Measurements from ENCODE around the gene TRABD2B. TPM values are rescaled to one million over a fixed set of nuclear protein-coding genes. Genes with fewer than 3 reads are reported as not detected.

TRABD2B gene
- polyA plus RNA-seq, 1 of the 3 experiments (the other 2 are of a cell fraction), result 0.03 TPM

DNA sequence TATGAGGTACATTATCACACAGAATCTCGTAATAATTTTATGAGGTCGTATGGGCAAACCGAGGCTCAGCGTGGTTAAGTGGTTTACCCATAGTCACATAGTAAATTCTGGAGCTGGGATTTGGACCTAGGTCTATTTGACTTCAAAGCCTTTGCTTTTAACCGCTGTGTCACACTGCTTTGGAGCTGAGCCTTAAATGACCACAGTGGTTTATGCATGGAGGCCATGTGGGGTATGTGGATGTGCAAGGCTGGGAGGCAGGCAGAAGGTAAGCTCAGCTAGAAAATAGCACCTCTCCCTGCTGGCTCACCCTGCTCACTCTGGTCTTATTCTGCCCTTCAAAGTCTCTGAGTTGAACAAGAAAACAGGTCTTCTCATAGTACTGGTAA, 269.5 kb downstream of the TRABD2B start:
- no peaks in the 10 kb centered on the region for H4K20me1 ChIP-seq (ENCODE audit: insufficient read depth)
- H3K79me2 ChIP-seq (ENCODE audit: insufficient read depth), result no peaks in the 10 kb centered on the region
- DNase-seq, result no peak
- no peak overlapping the region for H3K27ac ChIP-seq (ENCODE audit: low read depth in 2 of 2, low read length in 1 of 2)
- no peak overlapping the region for H3K4me2 ChIP-seq
- H2AFZ ChIP-seq (ENCODE audit: low read depth), result no peak overlapping the region
- H3K9me2 ChIP-seq, result no peaks in the 10 kb centered on the region
- CTCF ChIA-PET, result interaction anchor here (1.0 to 37.6 kb wide), 15 partner anchors 11 to 549 kb away, joined by 3 to 1422 read pairs (median 18); partner anchors contain the start of genes FOXD2, FOXE3 and TRABD2B
- no peak for TF ChIP-seq FOXM1 (IDR thresholded peaks at IDR 0.05; ENCODE audit: low read depth)
- TF ChIP-seq FOXJ3 (CRISPR knock-in tag; IDR thresholded peaks at IDR 0.05), result no peak
- TF ChIP-seq, protein P1, sequence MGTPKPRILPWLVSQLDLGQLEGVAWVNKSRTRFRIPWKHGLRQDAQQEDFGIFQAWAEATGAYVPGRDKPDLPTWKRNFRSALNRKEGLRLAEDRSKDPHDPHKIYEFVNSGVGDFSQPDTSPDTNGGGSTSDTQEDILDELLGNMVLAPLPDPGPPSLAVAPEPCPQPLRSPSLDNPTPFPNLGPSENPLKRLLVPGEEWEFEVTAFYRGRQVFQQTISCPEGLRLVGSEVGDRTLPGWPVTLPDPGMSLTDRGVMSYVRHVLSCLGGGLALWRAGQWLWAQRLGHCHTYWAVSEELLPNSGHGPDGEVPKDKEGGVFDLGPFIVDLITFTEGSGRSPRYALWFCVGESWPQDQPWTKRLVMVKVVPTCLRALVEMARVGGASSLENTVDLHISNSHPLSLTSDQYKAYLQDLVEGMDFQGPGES (IDR thresholded peaks at IDR 0.05; ENCODE audit: low read depth, low read length), result no peak
- TF ChIP-seq MXI1 (IDR thresholded peaks at IDR 0.05; ENCODE audit: low read depth, low read length), result no peak
- no peak for TF ChIP-seq EZH2phosphoT487 (IDR thresholded peaks at IDR 0.05; ENCODE audit: borderline replicate concordance, low read depth)
- TF ChIP-seq, protein P2, sequence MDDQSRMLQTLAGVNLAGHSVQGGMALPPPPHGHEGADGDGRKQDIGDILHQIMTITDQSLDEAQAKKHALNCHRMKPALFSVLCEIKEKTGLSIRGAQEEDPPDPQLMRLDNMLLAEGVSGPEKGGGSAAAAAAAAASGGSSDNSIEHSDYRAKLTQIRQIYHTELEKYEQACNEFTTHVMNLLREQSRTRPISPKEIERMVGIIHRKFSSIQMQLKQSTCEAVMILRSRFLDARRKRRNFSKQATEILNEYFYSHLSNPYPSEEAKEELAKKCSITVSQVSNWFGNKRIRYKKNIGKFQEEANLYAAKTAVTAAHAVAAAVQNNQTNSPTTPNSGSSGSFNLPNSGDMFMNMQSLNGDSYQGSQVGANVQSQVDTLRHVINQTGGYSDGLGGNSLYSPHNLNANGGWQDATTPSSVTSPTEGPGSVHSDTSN (IDR thresholded peaks at IDR 0.05), result no peak
- no peak for TF ChIP-seq ELF1 (IDR thresholded peaks at IDR 0.05)
- no peak for TF ChIP-seq RFX5 (IDR thresholded peaks at IDR 0.05; ENCODE audit: low read length)
- no peak for TF ChIP-seq SMC3 (IDR thresholded peaks at IDR 0.05; ENCODE audit: low read depth, low read length)
- no peak for TF ChIP-seq MEF2A (IDR thresholded peaks at IDR 0.05; ENCODE audit: borderline replicate concordance, low read depth)
- no peak for TF ChIP-seq NRF1 (IDR thresholded peaks at IDR 0.05; ENCODE audit: low read depth, low read length)
- TF ChIP-seq POLR2AphosphoS5 (IDR thresholded peaks at IDR 0.05; ENCODE audit: low read depth, low read length), result no peak
- no peak for TF ChIP-seq GATA2 (CRISPR knock-in tag; IDR thresholded peaks at IDR 0.05)
- TF ChIP-seq, protein P3, sequence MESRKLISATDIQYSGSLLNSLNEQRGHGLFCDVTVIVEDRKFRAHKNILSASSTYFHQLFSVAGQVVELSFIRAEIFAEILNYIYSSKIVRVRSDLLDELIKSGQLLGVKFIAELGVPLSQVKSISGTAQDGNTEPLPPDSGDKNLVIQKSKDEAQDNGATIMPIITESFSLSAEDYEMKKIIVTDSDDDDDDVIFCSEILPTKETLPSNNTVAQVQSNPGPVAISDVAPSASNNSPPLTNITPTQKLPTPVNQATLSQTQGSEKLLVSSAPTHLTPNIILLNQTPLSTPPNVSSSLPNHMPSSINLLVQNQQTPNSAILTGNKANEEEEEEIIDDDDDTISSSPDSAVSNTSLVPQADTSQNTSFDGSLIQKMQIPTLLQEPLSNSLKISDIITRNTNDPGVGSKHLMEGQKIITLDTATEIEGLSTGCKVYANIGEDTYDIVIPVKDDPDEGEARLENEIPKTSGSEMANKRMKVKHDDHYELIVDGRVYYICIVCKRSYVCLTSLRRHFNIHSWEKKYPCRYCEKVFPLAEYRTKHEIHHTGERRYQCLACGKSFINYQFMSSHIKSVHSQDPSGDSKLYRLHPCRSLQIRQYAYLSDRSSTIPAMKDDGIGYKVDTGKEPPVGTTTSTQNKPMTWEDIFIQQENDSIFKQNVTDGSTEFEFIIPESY (IDR thresholded peaks at IDR 0.05; ENCODE audit: borderline replicate concordance, low read depth), result no peak
- peaks cover 25% of the 10 kb centered on the region for H3K27me3 ChIP-seq (ENCODE audit: insufficient read depth)
- POLR2A ChIA-PET, result no interaction called here
- no peaks in the 10 kb centered on the region for H3F3A ChIP-seq (replicated peaks; ENCODE audit: insufficient read depth)
- peaks cover 0 to 9% of the 10 kb centered on the region in 2 experiments; a peak in 1 of 4 replicates for H3K4me1 ChIP-seq (ENCODE audit: control insufficient read depth in 1 of 2, insufficient read depth in 2 of 2, low read depth in 1 of 2, low read length in 1 of 2)
- no peaks in the 10 kb centered on the region for H3K9me3 ChIP-seq
- H3K4me3 ChIP-seq (ENCODE audit: low read depth in 2 of 2, low read length in 1 of 2), result no peak overlapping the region
- 59% methylated on average over 5 of the region's 5 CpGs for WGBS (ENCODE audit: low lambda C conversion rate)
- H3K36me3 ChIP-seq (replicated peaks in 1 of 2; ENCODE audit: control insufficient read depth in 1 of 2, insufficient read depth in 2 of 2, low read length in 1 of 2), result no peaks in the 10 kb centered on the region
- H3K9ac ChIP-seq, result no peak overlapping the region

Data from SK-N-SH (cell line).